Measurements from ENCODE around the gene HNRNPR.

- TF ChIP-seq REST (IDR thresholded peaks at IDR 0.05; ENCODE audit: low read depth), result no peak
- TF ChIP-seq CEBPB (IDR thresholded peaks at IDR 0.05), result no peak
- no peak for TF ChIP-seq TCF12 (IDR thresholded peaks at IDR 0.05; ENCODE audit: low read depth)
- TF ChIP-seq YY1 (IDR thresholded peaks at IDR 0.05; ENCODE audit: low read depth), result no peak
- TF ChIP-seq ZBTB7A (IDR thresholded peaks at IDR 0.05; ENCODE audit: low read depth), result no peak
- TF ChIP-seq USF1 (IDR thresholded peaks at IDR 0.05), result no peak
- TF ChIP-seq, protein P1, sequence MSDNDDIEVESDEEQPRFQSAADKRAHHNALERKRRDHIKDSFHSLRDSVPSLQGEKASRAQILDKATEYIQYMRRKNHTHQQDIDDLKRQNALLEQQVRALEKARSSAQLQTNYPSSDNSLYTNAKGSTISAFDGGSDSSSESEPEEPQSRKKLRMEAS (IDR thresholded peaks at IDR 0.05), result no peak
- TF ChIP-seq TAF1 (IDR thresholded peaks at IDR 0.05; ENCODE audit: low read depth), result no peak
Observed at GRCh38 chr1:23358310-23358875, 14.3 kb upstream of the HNRNPR start.

All from Ishikawa (cell line).